Measurements from ENCODE around the gene DYRK3. TPM values are rescaled to one million over a fixed set of nuclear protein-coding genes. Genes with fewer than 3 reads are reported as not detected.
"Not testable (repeated sequence)": the region's sequence is repeated elsewhere in the genome, so short reads cannot be mapped to it uniquely, and the experiment has no call there.

Gene DYRK3
- total and polyA plus RNA-seq, 8 donors = 2.3 to 7.0 (median 3.8) TPM

- FAIRE-seq (no peak), DNase-seq (no peak), ATAC-seq (peak in 3 of 4 donors; percentile 2 to 10 (median 3))
- no peak for TF ChIP-seq CTCF (IDR thresholded peaks at IDR 0.05)
- intact Hi-C loops (cut with DNase I) = no loop called here
- Histone ChIP-seq H3K4me1 (peaks cover 7 to 17% (median 9%) of the 10 kb centered on the region in 3 donors), H3K9me3 (no peaks in the 10 kb centered on the region), H3K27me3 (no peaks in the 10 kb centered on the region), H3K27ac (peak overlapping the region in 3 of 4 donors; percentile 68 to 80 (median 78)), H3K4me3 (peak overlapping the region; percentile 76 to 96 (median 86)), H3K36me3 (no peaks in the 10 kb centered on the region)
- WGBS, 2 donors = 3% methylated on average over 14 of the region's 14 CpGs
These were observed 626 bp downstream of the DYRK3 start for GRCh38 chr1:206635978-206636345.

- no peaks in the 10 kb centered on the region for H3K9me3 ChIP-seq
- ATAC-seq = no peak
- H3K4me1 ChIP-seq = peaks cover 5 to 15% (median 9%) of the 10 kb centered on the region in 3 donors
- intact Hi-C loops (cut with DNase I) = no loop called here
- TF ChIP-seq CTCF (IDR thresholded peaks at IDR 0.05) = no peak
- no peak overlapping the region for H3K27ac ChIP-seq
- WGBS, 2 donors = 29 to 34% methylated on average over 4 of the region's 4 CpGs
- no peak for FAIRE-seq
- no peak for DNase-seq
- H3K4me3 ChIP-seq = no peak overlapping the region
- no peaks in the 10 kb centered on the region for H3K27me3 ChIP-seq
- H3K36me3 ChIP-seq = no peaks in the 10 kb centered on the region
These were observed 1.3 kb downstream of the DYRK3 start for GRCh38 chr1:206636671-206637070.

GRCh38 chr1:206637605-206638004 lies 2.3 kb downstream of the DYRK3 start:
- Histone ChIP-seq H3K36me3 (no peaks in the 10 kb centered on the region), H3K27me3 (no peaks in the 10 kb centered on the region), H3K4me1 (peaks cover 5 to 15% (median 9%) of the 10 kb centered on the region in 3 donors), H3K9me3 (no peaks in the 10 kb centered on the region), H3K4me3 (no peak overlapping the region), H3K27ac (no peak overlapping the region)
- FAIRE-seq (no peak), ATAC-seq (no peak), DNase-seq (no peak)
- intact Hi-C loops (cut with DNase I) = no loop called here
- no peak for TF ChIP-seq CTCF (IDR thresholded peaks at IDR 0.05)

- H3K27me3 ChIP-seq; intact Hi-C loops (cut with DNase I); H3K9me3 ChIP-seq; H3K27ac ChIP-seq; DNase-seq; H3K36me3 ChIP-seq; FAIRE-seq; H3K4me3 ChIP-seq; H3K4me1 ChIP-seq; ATAC-seq: not testable (repeated sequence)
- 75 to 88% methylated on average over 2 of the region's 2 CpGs for WGBS, 2 donors
These were observed 6.7 kb downstream of the DYRK3 start for GRCh38 chr1:206642074-206642473.

GRCh38 chr1:206643118-206643698 lies 7.9 kb downstream of the DYRK3 start:
- H3K4me3 ChIP-seq = no peak overlapping the region
- no peaks in the 10 kb centered on the region for H3K4me1 ChIP-seq
- intact Hi-C loops (cut with DNase I) = no loop called here
- FAIRE-seq (no peak), ATAC-seq (no peak), DNase-seq (no peak)
- WGBS, 2 donors = 72 to 76% methylated on average over 3 of the region's 3 CpGs
- H3K9me3 ChIP-seq = no peaks in the 10 kb centered on the region
- H3K27ac ChIP-seq = no peak overlapping the region
- no peaks in the 10 kb centered on the region for H3K27me3 ChIP-seq
- no peaks in the 10 kb centered on the region for H3K36me3 ChIP-seq
- no peak for TF ChIP-seq CTCF (IDR thresholded peaks at IDR 0.05)

Data from pancreas (tissue), 10 donors.